ENCODE results near the gene LACTBL1. TPM values are rescaled to one million over a fixed set of nuclear protein-coding genes. Genes with fewer than 3 reads are reported as not detected.

LACTBL1 gene
- total RNA-seq, 1 donor from 2014 or later: not detected

DNA sequence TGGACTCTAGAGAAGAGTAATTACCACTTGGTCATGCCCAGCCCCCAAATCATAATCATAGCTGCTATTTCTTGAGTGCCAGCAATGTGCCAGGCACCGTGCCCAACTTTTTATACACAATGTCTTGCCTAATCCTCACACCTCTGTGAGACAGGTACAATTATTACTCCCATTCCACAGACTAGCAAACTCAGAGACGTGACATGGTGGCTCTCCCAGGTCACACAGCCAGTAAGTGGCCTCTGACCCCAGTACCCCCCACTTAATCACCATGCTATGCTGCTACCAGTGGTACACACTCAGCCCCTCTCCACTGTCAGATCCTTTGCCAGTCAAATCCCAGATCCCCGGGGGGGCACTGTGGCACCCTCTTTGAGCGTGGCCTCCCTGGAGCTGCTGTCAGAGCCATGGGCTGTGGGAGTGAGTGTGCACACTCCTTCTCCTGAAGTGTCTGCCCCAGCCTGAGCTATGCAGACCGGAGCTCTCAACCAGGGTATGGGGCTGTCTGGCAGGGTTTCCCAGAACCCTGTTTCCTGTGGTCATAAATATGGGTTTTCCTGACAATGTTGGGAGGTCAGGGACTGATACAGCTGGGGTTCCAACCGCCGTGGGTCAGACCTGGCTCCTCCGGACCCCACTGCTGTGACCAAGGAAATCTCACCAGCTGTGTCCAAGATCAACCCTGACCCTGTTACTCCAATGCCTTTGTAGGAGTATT is 51.8 kb downstream of the LACTBL1 start:
- H3K27ac Mint-ChIP-seq: no peak overlapping the region
- H3K36me3 Mint-ChIP-seq (ENCODE audit: low read depth): no peaks in the 10 kb centered on the region
- no peak for DNase-seq (ENCODE audit: low spot score)
- intact Hi-C loops (cut with micrococcal nuclease): no loop called here
- H3K9me3 Mint-ChIP-seq: no peaks in the 10 kb centered on the region
- H3K4me1 Mint-ChIP-seq (ENCODE audit: low read depth): no peaks in the 10 kb centered on the region
- H3K4me3 Mint-ChIP-seq: no peak overlapping the region
- H3K27me3 Mint-ChIP-seq (ENCODE audit: insufficient read depth): no peaks in the 10 kb centered on the region

DNA sequence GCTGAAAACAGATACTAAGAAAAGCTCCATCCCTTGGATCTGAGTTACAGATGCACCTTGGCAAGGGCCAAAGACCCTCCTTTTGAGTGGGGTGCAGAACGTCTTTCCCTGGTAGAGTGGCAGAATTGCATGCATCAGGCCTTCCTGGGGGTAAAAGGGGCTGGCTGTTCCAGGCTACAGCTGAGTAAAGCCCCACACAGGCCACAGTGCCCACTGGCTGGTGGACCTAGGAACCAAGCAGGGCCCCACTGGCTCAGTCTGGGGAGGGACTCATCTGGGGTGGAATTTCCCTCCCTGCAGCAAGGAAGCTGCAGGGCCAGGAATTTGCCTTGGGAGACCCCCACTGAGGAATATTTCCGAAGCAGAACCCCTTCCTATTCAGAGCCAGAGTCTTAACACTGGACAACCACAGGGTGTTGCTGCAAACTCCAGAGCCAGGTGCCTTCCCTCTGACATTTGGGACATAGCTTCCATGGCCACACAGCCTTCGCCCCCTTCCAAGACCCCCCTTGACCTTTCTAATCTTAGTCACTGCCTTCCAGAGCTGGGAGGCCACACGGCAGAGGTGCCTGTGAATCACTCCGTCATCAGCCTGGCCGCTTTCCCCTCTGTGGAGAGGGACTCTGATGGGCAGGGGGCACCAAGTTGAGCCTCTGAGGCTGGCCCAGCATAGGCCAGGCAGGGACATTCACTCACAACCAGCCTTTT is 52.5 kb downstream of the LACTBL1 start:
- intact Hi-C loops (cut with micrococcal nuclease): no loop called here
- Mint-ChIP-seq H3K4me1 (ENCODE audit: low read depth) (no peaks in the 10 kb centered on the region), H3K9me3 (no peaks in the 10 kb centered on the region), H3K36me3 (ENCODE audit: low read depth) (no peaks in the 10 kb centered on the region), H3K27me3 (ENCODE audit: insufficient read depth) (no peaks in the 10 kb centered on the region), H3K4me3 (no peak overlapping the region), H3K27ac (no peak overlapping the region)
- no peak for DNase-seq (ENCODE audit: low spot score)

DNA sequence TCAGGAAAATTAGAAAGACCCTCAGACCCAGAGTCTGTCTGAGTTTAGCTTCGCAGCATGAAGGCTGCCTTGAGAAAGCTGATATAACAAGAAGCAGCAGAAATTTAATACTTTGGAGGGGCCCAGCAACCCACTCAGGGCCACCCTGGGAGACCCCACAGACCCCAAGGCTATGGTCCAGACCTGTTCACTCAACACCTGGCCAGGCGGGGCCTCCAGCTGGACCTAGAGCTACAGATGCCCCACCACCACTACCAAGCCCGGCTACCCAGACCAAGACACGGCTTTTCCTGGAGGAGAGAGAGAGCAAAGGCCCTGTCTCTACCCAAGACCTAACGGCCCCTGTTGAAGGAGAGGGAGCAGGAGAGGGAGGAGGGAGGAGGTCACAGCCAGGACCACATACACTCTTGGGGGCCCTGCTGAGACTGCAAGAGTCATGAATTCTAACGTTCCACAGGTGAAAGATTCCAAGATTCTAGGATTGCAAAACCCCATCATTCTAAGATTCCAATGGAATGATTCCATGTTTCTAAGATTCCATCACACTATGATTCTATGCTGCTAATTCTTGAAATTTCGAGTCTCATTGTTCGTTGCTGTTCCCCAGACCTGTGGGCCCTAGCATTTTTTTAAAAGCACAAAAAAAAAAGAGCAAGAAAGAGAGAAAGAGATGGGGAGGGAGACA is 53.2 kb downstream of the LACTBL1 start:
- Mint-ChIP-seq H3K36me3 (ENCODE audit: low read depth) (no peaks in the 10 kb centered on the region), H3K4me1 (ENCODE audit: low read depth) (no peaks in the 10 kb centered on the region), H3K27me3 (ENCODE audit: insufficient read depth) (peaks cover under 1% of the 10 kb centered on the region), H3K27ac (no peak overlapping the region), H3K4me3 (no peak overlapping the region), H3K9me3 (no peaks in the 10 kb centered on the region)
- intact Hi-C loops (cut with micrococcal nuclease): no loop called here
- no peak for DNase-seq (ENCODE audit: low spot score)

DNA sequence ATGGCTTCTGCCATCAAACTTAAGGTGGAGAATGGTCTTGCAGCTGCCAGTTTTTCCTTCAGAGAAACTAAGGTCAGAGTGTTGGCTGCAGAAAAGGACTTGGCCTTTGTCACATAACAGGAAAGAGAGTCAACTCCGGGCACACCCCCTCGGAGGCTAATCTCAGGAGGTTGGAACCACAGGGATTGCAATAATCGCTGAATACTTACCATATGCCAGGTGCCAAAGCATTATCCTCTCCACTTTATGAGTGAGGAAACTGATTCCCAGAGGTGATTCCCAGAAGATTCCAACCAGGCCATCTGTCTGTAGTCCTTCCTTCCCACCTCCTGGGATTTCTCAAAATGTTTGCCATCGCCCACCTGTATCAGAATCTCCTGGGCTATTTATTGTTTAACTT is 54.0 kb downstream of the LACTBL1 start:
- Mint-ChIP-seq H3K27ac (no peak overlapping the region), H3K4me3 (no peak overlapping the region), H3K27me3 (ENCODE audit: insufficient read depth) (peaks cover 3% of the 10 kb centered on the region), H3K36me3 (ENCODE audit: low read depth) (no peaks in the 10 kb centered on the region), H3K4me1 (ENCODE audit: low read depth) (no peaks in the 10 kb centered on the region), H3K9me3 (no peaks in the 10 kb centered on the region)
- intact Hi-C loops (cut with micrococcal nuclease): no loop called here
- DNase-seq (ENCODE audit: low spot score): no peak

DNA sequence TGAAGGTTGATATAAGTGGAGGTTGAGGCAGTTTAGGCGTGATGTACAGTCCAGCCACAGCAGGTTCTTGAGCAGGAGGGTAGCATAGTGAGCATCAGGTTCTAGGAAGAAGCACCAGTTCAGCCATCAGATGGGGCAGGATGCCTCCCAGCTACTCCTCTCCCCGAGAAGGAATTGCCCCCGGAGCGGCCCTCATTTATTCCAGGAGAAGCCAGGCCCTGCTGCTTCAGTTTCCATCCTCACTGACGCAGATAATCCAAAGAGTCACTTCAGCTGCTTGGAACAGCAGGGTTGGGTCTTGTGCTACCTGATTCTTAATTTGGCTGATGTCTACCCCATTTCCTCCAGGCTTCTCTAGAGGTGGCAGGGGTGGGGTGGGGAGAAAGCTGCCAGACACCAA is 54.7 kb downstream of the LACTBL1 start:
- Mint-ChIP-seq H3K36me3 (ENCODE audit: low read depth) (no peaks in the 10 kb centered on the region), H3K9me3 (no peaks in the 10 kb centered on the region), H3K4me1 (ENCODE audit: low read depth) (no peaks in the 10 kb centered on the region), H3K27me3 (ENCODE audit: insufficient read depth) (peaks cover 3% of the 10 kb centered on the region), H3K27ac (no peak overlapping the region), H3K4me3 (no peak overlapping the region)
- DNase-seq (ENCODE audit: low spot score): no peak
- intact Hi-C loops (cut with micrococcal nuclease): no loop called here

DNA sequence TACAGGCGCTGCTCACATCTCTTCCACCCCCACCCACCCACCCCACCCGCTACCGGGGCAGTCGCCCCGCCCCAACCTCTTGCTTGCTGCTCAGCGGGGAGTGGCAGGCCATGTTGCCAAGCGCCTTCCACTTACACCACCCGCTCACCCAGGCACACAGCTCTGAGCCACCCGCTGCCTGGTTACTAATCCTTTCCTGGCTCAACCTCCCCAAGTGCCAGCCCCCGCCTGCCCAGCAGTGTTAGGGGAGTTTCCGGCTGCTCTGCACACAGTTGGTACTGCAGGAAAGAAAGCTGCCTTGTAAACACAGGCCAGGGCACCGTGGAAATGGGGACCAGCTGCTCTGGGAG is 56.2 kb downstream of the LACTBL1 start:
- no peak for DNase-seq (ENCODE audit: low spot score)
- intact Hi-C loops (cut with micrococcal nuclease): no loop called here
- H3K9me3 Mint-ChIP-seq: no peaks in the 10 kb centered on the region

DNA sequence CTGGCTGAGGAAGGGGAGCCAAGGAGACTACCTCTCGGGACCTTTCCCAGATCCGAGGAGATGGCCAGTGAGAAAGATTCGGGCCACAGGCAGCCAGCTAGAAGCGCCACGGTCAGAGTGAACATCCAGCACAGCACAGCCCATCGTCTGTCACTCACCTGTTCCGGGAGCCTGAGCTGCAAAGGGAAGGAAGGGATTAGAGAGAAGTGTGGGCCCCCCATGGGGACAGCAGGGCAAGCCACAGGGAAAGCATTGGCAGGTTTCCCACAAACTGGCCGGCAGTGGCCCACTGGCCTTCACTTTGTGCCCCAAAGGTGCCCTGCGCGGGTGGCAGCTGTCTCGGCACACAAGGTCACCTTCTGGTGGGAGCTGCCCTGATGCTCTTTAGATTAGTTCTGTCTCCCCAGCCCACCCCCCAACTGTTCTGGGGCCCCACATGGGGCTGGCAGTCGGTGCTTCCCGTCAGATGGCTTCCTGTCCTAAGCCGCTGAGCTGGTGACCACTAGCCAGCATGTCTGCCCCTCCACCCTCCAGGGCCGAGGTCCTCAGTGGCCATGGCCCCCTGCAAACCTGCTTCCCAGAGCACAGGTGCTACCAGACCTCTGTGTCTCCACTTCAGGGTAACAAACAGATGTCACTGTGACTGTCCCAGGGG is 56.7 kb downstream of the LACTBL1 start:
- H3K9me3 Mint-ChIP-seq: no peaks in the 10 kb centered on the region
- intact Hi-C loops (cut with micrococcal nuclease): no loop called here
- H3K27ac Mint-ChIP-seq: no peak overlapping the region
- no peaks in the 10 kb centered on the region for H3K4me1 Mint-ChIP-seq (ENCODE audit: low read depth)
- H3K27me3 Mint-ChIP-seq (ENCODE audit: insufficient read depth): peaks cover 3% of the 10 kb centered on the region
- H3K4me3 Mint-ChIP-seq: no peak overlapping the region
- no peak for DNase-seq (ENCODE audit: low spot score)
- no peaks in the 10 kb centered on the region for H3K36me3 Mint-ChIP-seq (ENCODE audit: low read depth)

More for the DNA sequence above, 56.2 kb downstream of the LACTBL1 start:
- Mint-ChIP-seq H3K4me1 (ENCODE audit: low read depth) (no peaks in the 10 kb centered on the region), H3K27ac (no peak overlapping the region), H3K27me3 (ENCODE audit: insufficient read depth) (peaks cover 3% of the 10 kb centered on the region), H3K4me3 (no peak overlapping the region), H3K36me3 (ENCODE audit: low read depth) (no peaks in the 10 kb centered on the region)

DNA sequence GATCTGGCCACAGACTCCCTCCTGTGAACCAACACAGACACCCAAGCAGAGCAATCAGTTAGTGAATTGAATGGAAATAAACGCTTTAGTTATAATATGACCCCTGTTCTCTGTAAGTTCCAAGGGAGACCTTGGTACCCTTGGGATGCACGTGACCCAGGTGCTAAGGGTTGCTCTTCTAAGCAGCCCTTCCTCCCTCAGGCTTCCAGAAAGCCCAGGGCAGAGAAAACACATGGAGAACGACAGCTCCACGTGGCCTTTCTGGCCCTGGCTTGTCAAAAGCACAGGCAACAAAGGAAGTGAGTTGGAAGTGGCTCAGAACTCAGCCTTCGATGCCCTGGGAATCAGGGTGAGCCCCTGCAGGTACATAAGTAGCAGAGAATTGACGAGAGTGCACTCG is 57.4 kb downstream of the LACTBL1 start:
- H3K9me3 Mint-ChIP-seq: no peaks in the 10 kb centered on the region
- no peaks in the 10 kb centered on the region for H3K36me3 Mint-ChIP-seq (ENCODE audit: low read depth)
- no peak overlapping the region for H3K4me3 Mint-ChIP-seq
- DNase-seq (ENCODE audit: low spot score): no peak
- no peak overlapping the region for H3K27ac Mint-ChIP-seq
- H3K27me3 Mint-ChIP-seq (ENCODE audit: insufficient read depth): peaks cover 3% of the 10 kb centered on the region
- H3K4me1 Mint-ChIP-seq (ENCODE audit: low read depth): no peaks in the 10 kb centered on the region
- intact Hi-C loops (cut with micrococcal nuclease): no loop called here

DNA sequence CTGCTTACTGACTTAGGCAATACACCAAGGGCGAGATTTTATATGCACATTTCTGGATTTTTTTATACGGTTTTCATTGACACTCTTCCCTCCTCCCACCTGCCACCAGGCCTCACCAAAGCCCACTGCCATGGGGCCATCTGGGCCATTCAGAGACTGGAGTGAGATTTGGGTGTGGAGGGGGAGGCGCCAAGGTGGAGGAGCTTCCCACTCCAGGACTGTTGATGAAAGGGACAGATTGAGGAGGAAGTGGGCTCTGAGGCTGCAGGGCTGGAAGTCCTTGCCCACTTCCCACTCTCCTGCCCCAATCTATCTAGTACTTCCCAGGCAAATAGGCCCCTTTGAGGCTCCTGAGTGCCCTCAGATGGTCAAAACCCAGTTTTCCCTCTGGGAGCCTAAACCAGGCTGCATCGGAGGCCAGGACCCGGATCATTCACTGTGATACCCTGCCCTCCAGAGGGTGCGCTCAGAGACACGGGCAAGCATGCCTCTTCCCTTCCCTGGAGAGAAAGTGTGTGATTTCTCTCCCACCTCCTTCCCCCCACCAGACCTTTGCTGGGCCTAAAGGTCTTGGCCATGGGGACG is 57.9 kb downstream of the LACTBL1 start:
- H3K36me3 Mint-ChIP-seq (ENCODE audit: low read depth): no peaks in the 10 kb centered on the region
- H3K9me3 Mint-ChIP-seq: no peaks in the 10 kb centered on the region
- no peak for DNase-seq (ENCODE audit: low spot score)
- intact Hi-C loops (cut with micrococcal nuclease): no loop called here
- H3K4me1 Mint-ChIP-seq (ENCODE audit: low read depth): no peaks in the 10 kb centered on the region
- no peak overlapping the region for H3K4me3 Mint-ChIP-seq
- H3K27ac Mint-ChIP-seq: no peak overlapping the region
- H3K27me3 Mint-ChIP-seq (ENCODE audit: insufficient read depth): peaks cover 3% of the 10 kb centered on the region

DNA sequence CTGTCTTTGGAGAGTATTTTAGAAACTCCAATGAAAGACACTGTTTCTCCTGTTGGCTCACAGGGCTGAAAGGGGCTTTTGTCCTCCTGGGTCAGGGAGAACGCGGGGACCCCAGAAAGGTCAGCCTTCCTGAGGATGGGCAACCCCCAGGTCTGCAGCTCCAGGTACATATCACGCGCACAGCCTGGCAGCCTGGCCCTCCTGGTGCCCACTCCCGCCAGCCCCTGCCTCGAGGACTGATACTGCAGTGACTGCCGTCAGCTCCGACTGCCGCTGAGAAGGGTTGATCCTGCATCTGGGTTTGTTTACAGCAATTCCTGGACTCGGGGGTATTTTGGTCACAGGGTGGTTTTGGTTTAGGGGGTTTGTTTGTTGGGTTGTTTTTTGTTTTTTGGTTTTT is 58.5 kb downstream of the LACTBL1 start:
- no peaks in the 10 kb centered on the region for H3K4me1 Mint-ChIP-seq (ENCODE audit: low read depth)
- no peak overlapping the region for H3K27ac Mint-ChIP-seq
- intact Hi-C loops (cut with micrococcal nuclease): no loop called here
- no peak overlapping the region for H3K4me3 Mint-ChIP-seq
- no peaks in the 10 kb centered on the region for H3K9me3 Mint-ChIP-seq
- H3K27me3 Mint-ChIP-seq (ENCODE audit: insufficient read depth): peaks cover 3% of the 10 kb centered on the region
- H3K36me3 Mint-ChIP-seq (ENCODE audit: low read depth): no peaks in the 10 kb centered on the region
- no peak for DNase-seq (ENCODE audit: low spot score)

DNA sequence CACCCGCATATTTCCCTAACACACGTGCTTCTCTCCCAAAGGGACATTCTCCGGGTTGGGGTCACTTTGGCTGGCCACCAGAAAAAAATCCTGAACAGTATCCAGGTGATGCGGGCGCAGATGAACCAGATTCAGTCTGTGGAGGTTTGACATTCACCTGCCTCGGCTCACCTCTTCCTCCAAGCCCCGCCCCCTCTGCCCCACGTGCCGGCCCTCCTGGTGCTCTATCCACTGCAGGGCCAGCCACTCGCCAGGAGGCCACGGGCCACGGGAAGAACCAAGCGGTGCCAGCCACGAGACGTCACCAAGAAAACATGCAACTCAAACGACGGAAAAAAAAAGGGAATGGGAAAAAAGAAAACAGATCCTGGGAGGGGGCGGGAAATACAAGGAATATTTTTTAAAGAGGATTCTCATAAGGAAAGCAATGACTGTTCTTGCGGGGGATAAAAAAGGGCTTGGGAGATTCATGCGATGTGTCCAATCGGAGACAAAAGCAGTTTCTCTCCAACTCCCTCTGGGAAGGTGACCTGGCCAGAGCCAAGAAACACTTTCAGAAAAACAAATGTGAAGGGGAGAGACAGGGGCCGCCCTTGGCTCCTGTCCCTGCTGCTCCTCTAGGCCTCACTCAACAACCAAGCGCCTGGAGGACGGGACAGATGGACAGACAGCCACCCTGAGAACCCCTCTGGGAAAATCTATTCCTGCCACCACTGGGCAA is 59.1 kb downstream of the LACTBL1 start:
- Mint-ChIP-seq H3K9me3 (no peaks in the 10 kb centered on the region), H3K27me3 (ENCODE audit: insufficient read depth) (peaks cover 3% of the 10 kb centered on the region), H3K4me3 (no peak overlapping the region), H3K27ac (no peak overlapping the region), H3K36me3 (ENCODE audit: low read depth) (no peaks in the 10 kb centered on the region), H3K4me1 (ENCODE audit: low read depth) (no peaks in the 10 kb centered on the region)
- intact Hi-C loops (cut with micrococcal nuclease): no loop called here
- no peak for DNase-seq (ENCODE audit: low spot score)

DNA sequence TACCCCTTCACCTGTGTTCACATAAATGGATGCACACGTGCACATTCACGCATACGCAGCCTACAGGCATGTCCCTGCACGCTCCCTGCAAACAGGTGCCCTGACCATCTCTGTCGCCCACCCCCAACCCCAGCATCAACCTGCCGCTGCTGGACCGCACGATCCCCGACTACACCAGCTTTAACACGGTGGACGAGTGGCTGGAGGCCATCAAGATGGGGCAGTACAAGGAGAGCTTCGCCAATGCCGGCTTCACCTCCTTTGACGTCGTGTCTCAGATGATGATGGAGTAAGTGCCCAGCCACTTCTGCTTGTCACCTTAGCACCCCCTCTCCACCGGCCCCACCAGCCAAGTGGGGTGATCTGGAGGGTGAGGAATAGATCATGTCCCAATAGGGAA is 60.4 kb downstream of the LACTBL1 start:
- H3K4me1 Mint-ChIP-seq (ENCODE audit: low read depth): no peaks in the 10 kb centered on the region
- DNase-seq (ENCODE audit: low spot score): no peak
- no peak overlapping the region for H3K4me3 Mint-ChIP-seq
- H3K36me3 Mint-ChIP-seq (ENCODE audit: low read depth): no peaks in the 10 kb centered on the region
- peaks cover 3% of the 10 kb centered on the region for H3K27me3 Mint-ChIP-seq (ENCODE audit: insufficient read depth)
- no peak overlapping the region for H3K27ac Mint-ChIP-seq
- H3K9me3 Mint-ChIP-seq: no peaks in the 10 kb centered on the region
- intact Hi-C loops (cut with micrococcal nuclease): no loop called here

All from activated T-helper 1 cell treated with anti-CD3 and anti-CD28 coated beads, Interleukin-12 subunit alpha, Interleukin-12 subunit beta, Interleukin-2, Interleukin-4 antibody, amounts not matched to agents 30 ng/mL and 10 ng/mL and 1 ng/mL, durations not matched to agents 14 hours and 24 hours and 36 hours (primary cell).